ENCODE measurements around the gene RAB31.

DNA sequence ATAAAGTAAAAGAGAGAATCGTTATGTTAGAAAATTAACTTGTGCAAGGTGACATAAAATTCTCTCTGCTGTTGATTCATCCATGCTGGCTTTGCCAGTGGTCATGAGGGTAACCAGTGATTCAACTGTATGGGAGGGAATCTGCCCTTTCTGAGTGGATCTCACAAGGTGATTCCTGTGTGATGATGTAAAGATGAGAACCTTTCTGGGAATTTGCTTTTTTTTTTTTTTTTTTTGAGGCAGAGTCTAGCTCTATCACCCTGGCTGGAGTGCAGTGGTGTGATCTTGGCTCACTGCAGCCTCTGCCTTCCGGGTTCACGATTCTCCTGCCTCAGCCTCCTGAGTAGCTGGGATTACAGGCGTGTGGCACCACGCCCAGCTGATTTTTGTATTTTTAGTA, 23.3 kb downstream of the RAB31 start:
- TF ChIP-seq, protein P1, sequence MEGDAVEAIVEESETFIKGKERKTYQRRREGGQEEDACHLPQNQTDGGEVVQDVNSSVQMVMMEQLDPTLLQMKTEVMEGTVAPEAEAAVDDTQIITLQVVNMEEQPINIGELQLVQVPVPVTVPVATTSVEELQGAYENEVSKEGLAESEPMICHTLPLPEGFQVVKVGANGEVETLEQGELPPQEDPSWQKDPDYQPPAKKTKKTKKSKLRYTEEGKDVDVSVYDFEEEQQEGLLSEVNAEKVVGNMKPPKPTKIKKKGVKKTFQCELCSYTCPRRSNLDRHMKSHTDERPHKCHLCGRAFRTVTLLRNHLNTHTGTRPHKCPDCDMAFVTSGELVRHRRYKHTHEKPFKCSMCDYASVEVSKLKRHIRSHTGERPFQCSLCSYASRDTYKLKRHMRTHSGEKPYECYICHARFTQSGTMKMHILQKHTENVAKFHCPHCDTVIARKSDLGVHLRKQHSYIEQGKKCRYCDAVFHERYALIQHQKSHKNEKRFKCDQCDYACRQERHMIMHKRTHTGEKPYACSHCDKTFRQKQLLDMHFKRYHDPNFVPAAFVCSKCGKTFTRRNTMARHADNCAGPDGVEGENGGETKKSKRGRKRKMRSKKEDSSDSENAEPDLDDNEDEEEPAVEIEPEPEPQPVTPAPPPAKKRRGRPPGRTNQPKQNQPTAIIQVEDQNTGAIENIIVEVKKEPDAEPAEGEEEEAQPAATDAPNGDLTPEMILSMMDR (IDR thresholded peaks at IDR 0.05; ENCODE audit: poor library complexity): no peak
- TF ChIP-seq EZH2phosphoT487 (IDR thresholded peaks at IDR 0.05; ENCODE audit: low read depth, severe bottlenecking, unreplicated experiment): no peak
- no peak for TF ChIP-seq EZH2 (IDR thresholded peaks at IDR 0.05; ENCODE audit: borderline replicate concordance)
